ENCODE data around the gene DHRS1. TPM values are rescaled to one million over a fixed set of nuclear protein-coding genes. Genes with fewer than 3 reads are reported as not detected.

DHRS1 gene
- total RNA-seq, 1 experiment from 2014 or later, result 8.9 TPM

GRCh38 chr14:24337824-24338175 is 38.2 kb upstream of the DHRS1 start:
- ChIA-PET CTCF (interaction anchor here (1.2 kb wide), 2 partner anchors 94 to 99 kb away, joined by 3 to 4 read pairs; no protein-coding TSS in a partner anchor), POLR2A (no interaction called here)
- no peak overlapping the region for H3K4me3 ChIP-seq (ENCODE audit: low read depth in 2 of 2, low read length in 2 of 2)
- no peaks in the 10 kb centered on the region; the same call in 1 of the 2 replicates for H3K27me3 ChIP-seq (ENCODE audit: control insufficient read depth, insufficient read depth, low read length)
- DNase-seq (ENCODE audit: low read depth, low spot score) (no peak), ATAC-seq (no peak)
- intact Hi-C loops (cut with micrococcal nuclease; ENCODE audit: unreplicated experiment) (no loop called here), in situ Hi-C loops (cut with HindIII; ENCODE audit: low pct_unique_long_range_greater_than_20kb, low sequenced_read_pairs) (loop anchor here (10.0 kb wide), 1 partner anchor 97 kb away; no protein-coding TSS in a partner anchor)
- TF ChIP-seq SIN3A (IDR thresholded peaks at IDR 0.05; ENCODE audit: borderline replicate concordance, insufficient read depth, low read depth, low read length) (no peak), TCF7L2 (IDR thresholded peaks at IDR 0.05; ENCODE audit: low read depth, low read length) (no peak), CTCF (IDR thresholded peaks at IDR 0.05) (no peak), REST (IDR thresholded peaks at IDR 0.05; ENCODE audit: insufficient read depth in 1 of 2, low read depth in 2 of 2, low read length in 1 of 2) (no peak)
- BruUV-seq (replicated peaks), result no TSS peak
- H3K27ac ChIP-seq (ENCODE audit: low read length), result no peak overlapping the region
- no peaks in the 10 kb centered on the region for H3K9me3 ChIP-seq (ENCODE audit: control insufficient read depth, insufficient read depth, low read depth, low read length)
- no peaks in the 10 kb centered on the region for H3K36me3 ChIP-seq (ENCODE audit: control insufficient read depth, insufficient read depth, low read length)
- peaks cover 3% of the 10 kb centered on the region; the same call in 1 of the 2 replicates for H3K4me1 ChIP-seq (ENCODE audit: control insufficient read depth, insufficient read depth, low read length)

DNA sequence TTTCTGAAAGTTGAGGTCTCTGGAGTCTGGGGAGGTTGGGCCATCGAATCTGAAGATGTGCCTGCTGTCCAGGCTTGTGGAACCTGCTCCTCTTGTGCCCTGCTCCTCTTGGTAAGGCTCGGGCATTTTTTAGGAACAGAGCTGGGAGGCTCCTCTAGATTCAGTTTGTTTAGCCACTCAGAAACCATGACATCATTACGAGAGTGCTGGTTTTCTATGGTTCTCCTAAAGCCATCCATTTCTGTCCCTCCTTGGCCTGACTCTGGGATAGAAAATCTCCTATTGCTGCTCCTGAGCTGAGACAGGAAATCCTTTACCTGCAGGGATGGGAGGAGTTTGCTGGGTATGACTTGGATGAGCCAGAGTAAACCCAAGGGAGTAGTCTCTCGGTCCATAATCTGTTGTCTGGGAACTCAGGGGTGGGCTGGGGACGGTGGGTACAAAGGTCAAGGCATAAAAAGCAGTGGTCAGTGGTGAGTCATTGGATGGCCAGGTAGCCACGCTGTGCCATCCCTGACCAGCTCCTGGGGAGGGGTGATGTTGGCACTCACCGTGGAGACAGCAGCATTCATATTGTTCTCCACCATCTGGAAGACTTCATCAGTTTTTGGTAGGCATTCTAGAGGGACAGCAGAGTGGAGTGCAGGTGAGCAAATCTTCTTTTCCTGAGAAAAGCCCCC is 37.7 kb upstream of the DHRS1 start:
- Histone ChIP-seq H3K4me3 (ENCODE audit: low read depth in 2 of 2, low read length in 2 of 2) (no peak overlapping the region), H3K27me3 (ENCODE audit: control insufficient read depth, insufficient read depth, low read length) (no peaks in the 10 kb centered on the region; the same call in 1 of the 2 replicates), H3K27ac (ENCODE audit: low read length) (no peak overlapping the region), H3K9me3 (ENCODE audit: control insufficient read depth, insufficient read depth, low read depth, low read length) (no peaks in the 10 kb centered on the region), H3K36me3 (ENCODE audit: control insufficient read depth, insufficient read depth, low read length) (no peaks in the 10 kb centered on the region), H3K4me1 (ENCODE audit: control insufficient read depth, insufficient read depth, low read length) (peaks cover 3% of the 10 kb centered on the region; the same call in 1 of the 2 replicates)
- TF ChIP-seq SIN3A (IDR thresholded peaks at IDR 0.05; ENCODE audit: borderline replicate concordance, insufficient read depth, low read depth, low read length) (no peak), CTCF (IDR thresholded peaks at IDR 0.05) (no peak), POLR2AphosphoS5 (IDR thresholded peaks at IDR 0.05; ENCODE audit: low read depth, low read length) (no peak), REST (IDR thresholded peaks at IDR 0.05; ENCODE audit: insufficient read depth in 1 of 2, low read depth in 2 of 2, low read length in 1 of 2) (no peak), TCF7L2 (IDR thresholded peaks at IDR 0.05; ENCODE audit: low read depth, low read length) (no peak)
- intact Hi-C loops (cut with micrococcal nuclease; ENCODE audit: unreplicated experiment) (no loop called here), in situ Hi-C loops (cut with HindIII; ENCODE audit: low pct_unique_long_range_greater_than_20kb, low sequenced_read_pairs) (loop anchor here (10.0 kb wide), 1 partner anchor 98 kb away; no protein-coding TSS in a partner anchor)
- no TSS peak for BruUV-seq (replicated peaks)
- ChIA-PET POLR2A (no interaction called here), CTCF (interaction anchor here (1.2 kb wide), 2 partner anchors 95 to 100 kb away, joined by 3 to 4 read pairs; no protein-coding TSS in a partner anchor)
- DNase-seq (ENCODE audit: low read depth, low spot score) (no peak), ATAC-seq (no peak)

All from Panc1 (cell line).